Measurements from ENCODE around the gene DOCK2. TPM values are rescaled to one million over a fixed set of nuclear protein-coding genes. Genes with fewer than 3 reads are reported as not detected.

DOCK2 gene
- total RNA-seq, 1 experiment from 2014 or later: not detected

- H3K27me3 Mint-ChIP-seq (ENCODE audit: unreplicated experiment): peaks cover 60% of the 10 kb centered on the region
- H3K4me1 Mint-ChIP-seq (ENCODE audit: low read depth, unreplicated experiment): no peaks in the 10 kb centered on the region
- H3K4me3 Mint-ChIP-seq (ENCODE audit: low read depth, unreplicated experiment): no peak overlapping the region
- no peaks in the 10 kb centered on the region for H3K9me3 Mint-ChIP-seq (ENCODE audit: low read depth, unreplicated experiment)
- DNase-seq: no peak
- no TSS peak for BruUV-seq (replicated peaks)
- no peaks in the 10 kb centered on the region for H3K36me3 Mint-ChIP-seq (ENCODE audit: insufficient read depth, unreplicated experiment)
- CTCF ChIA-PET: no interaction called here
- H3K27ac Mint-ChIP-seq (ENCODE audit: unreplicated experiment): no peak overlapping the region
- no peak for TF ChIP-seq CTCF (IDR thresholded peaks at IDR 0.05; ENCODE audit: unreplicated experiment)
- intact Hi-C loops (cut with micrococcal nuclease; ENCODE audit: unreplicated experiment): loop anchor here (5.0 kb wide), 1 partner anchor 69 kb away; the partner anchor contains the start of gene INSYN2B
Observed at GRCh38 chr5:169913479-169913878, 276.4 kb downstream of the DOCK2 start.

- no peaks in the 10 kb centered on the region for H3K36me3 Mint-ChIP-seq (ENCODE audit: insufficient read depth, unreplicated experiment)
- intact Hi-C loops (cut with micrococcal nuclease; ENCODE audit: unreplicated experiment): loop anchor here (5.0 kb wide), 1 partner anchor 68 kb away; the partner anchor contains the start of gene INSYN2B
Observed at GRCh38 chr5:169914766-169915165, 277.7 kb downstream of the DOCK2 start.

GRCh38 chr5:169917500-169917899 is 280.4 kb downstream of the DOCK2 start:
- no TSS peak for BruUV-seq (replicated peaks)
- CTCF ChIA-PET: interaction anchor here (0.5 kb wide), 1 partner anchor 223 kb away, joined by 3 read pairs; no protein-coding TSS in a partner anchor
- intact Hi-C loops (cut with micrococcal nuclease; ENCODE audit: unreplicated experiment): no loop called here
- H3K9me3 Mint-ChIP-seq (ENCODE audit: low read depth, unreplicated experiment): no peaks in the 10 kb centered on the region
- no peaks in the 10 kb centered on the region for H3K4me1 Mint-ChIP-seq (ENCODE audit: low read depth, unreplicated experiment)
- no peak overlapping the region for H3K4me3 Mint-ChIP-seq (ENCODE audit: low read depth, unreplicated experiment)
- H3K27me3 Mint-ChIP-seq (ENCODE audit: unreplicated experiment): peaks cover 46% of the 10 kb centered on the region
- H3K36me3 Mint-ChIP-seq (ENCODE audit: insufficient read depth, unreplicated experiment): no peaks in the 10 kb centered on the region
- no peak for DNase-seq
- no peak overlapping the region for H3K27ac Mint-ChIP-seq (ENCODE audit: unreplicated experiment)
- TF ChIP-seq CTCF (IDR thresholded peaks at IDR 0.05; ENCODE audit: unreplicated experiment): no peak

More at GRCh38 chr5:169914766-169915165, 277.7 kb downstream of the DOCK2 start:
- Mint-ChIP-seq H3K4me1 (ENCODE audit: low read depth, unreplicated experiment) (no peaks in the 10 kb centered on the region), H3K9me3 (ENCODE audit: low read depth, unreplicated experiment) (no peaks in the 10 kb centered on the region), H3K27me3 (ENCODE audit: unreplicated experiment) (peaks cover 57% of the 10 kb centered on the region), H3K4me3 (ENCODE audit: low read depth, unreplicated experiment) (no peak overlapping the region), H3K27ac (ENCODE audit: unreplicated experiment) (no peak overlapping the region)
- no peak for DNase-seq
- BruUV-seq (replicated peaks): no TSS peak
- CTCF ChIA-PET: no interaction called here
- TF ChIP-seq CTCF (IDR thresholded peaks at IDR 0.05; ENCODE audit: unreplicated experiment): no peak

GRCh38 chr5:169918228-169918627 is 281.2 kb downstream of the DOCK2 start:
- BruUV-seq (replicated peaks): no TSS peak
- Mint-ChIP-seq H3K4me1 (ENCODE audit: low read depth, unreplicated experiment) (no peaks in the 10 kb centered on the region), H3K4me3 (ENCODE audit: low read depth, unreplicated experiment) (no peak overlapping the region), H3K27me3 (ENCODE audit: unreplicated experiment) (peaks cover 38% of the 10 kb centered on the region), H3K27ac (ENCODE audit: unreplicated experiment) (no peak overlapping the region), H3K36me3 (ENCODE audit: insufficient read depth, unreplicated experiment) (no peaks in the 10 kb centered on the region), H3K9me3 (ENCODE audit: low read depth, unreplicated experiment) (no peaks in the 10 kb centered on the region)
- TF ChIP-seq CTCF (IDR thresholded peaks at IDR 0.05; ENCODE audit: unreplicated experiment): no peak
- intact Hi-C loops (cut with micrococcal nuclease; ENCODE audit: unreplicated experiment): no loop called here
- CTCF ChIA-PET: no interaction called here
- no peak for DNase-seq

All from Calu3 (cell line).